ENCODE results near the gene GNAQ.

GNAQ gene

DNA sequence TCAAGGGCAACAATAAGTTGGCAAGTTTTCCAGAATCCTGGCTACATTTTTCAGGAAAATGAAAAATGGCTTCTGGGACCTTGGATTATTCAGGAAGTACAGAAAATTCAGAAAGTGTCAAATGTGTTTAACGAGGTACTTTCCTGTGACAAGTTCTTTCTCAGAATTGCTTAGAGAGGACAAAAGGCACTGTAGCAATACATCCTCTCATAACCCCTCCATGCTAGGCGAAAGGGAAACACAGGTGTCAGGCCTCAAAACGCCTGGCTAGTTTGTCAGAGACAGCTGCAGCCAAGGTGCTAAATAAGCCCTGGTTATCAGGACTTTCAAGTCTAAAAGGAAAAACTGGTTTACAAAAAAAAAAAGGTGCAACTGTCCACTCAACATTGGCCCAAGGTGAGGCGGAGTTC is 115.2 kb downstream of the GNAQ start:
- no peak overlapping the region for H3K4me3 ChIP-seq (ENCODE audit: low read depth, low read length)
- no peak for DNase-seq (ENCODE audit: low read depth)

- no peak overlapping the region for H3K4me3 ChIP-seq (ENCODE audit: low read depth, low read length)
- DNase-seq (ENCODE audit: low read depth) = no peak
Observed at GRCh38 chr9:77915744-77916143, 115.9 kb downstream of the GNAQ start.

DNA sequence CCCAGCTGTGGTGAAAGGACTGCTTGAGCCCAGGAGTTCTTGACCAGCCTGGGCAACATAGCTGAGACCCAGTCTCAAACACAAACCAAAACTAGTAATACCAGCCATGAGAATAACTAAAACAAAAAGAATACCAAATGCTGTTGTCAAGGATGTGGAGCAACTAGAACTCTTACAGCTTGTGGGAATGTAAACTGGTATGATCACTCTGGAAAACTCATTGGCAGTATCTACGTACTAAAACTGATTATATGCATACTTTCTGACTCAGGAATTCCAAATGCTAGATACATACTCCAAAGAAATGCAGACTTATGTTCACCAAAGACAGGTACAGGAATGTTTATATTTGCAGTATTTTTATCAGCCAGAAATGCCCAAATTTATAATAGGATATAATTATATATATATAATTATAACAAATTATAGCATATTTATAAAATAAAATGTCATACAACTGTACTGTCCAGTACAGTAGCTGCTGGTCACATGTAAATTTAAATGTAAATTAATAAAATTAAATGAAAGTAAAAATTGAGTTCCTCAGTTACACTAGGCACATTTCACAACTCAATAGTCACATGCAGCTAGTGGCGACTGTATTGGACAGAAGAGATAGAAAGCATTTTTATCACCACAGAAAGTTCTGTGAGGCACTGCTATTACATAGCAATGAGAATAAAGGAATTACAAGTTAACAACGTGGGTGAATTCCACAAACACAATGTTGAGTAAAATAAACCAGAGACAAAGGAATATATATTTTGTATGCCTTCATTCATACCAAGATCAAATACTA is 118.5 kb downstream of the GNAQ start:
- no peak overlapping the region for H3K4me3 ChIP-seq (ENCODE audit: low read depth, low read length)
- DNase-seq (ENCODE audit: low read depth) = no peak

DNA sequence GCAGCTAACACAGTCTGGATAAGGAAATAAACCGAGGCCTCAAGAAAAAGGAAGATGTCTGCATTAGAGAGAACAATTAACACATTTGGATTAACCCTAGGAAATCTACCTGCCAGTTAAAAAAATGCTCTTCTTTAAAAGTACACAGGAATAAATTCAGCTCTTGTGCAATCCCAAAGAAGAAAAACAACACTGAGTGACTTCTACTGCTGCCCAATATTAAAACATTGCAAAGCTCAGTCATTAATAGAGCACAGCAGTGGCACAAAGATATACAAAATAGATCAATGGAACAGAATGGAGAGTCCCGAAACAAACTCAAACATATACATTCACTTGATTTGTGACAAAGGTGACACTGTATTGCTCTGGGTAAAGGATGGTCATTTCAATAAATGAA is 119.7 kb downstream of the GNAQ start:
- DNase-seq (ENCODE audit: low read depth) = no peak
- no peak overlapping the region for H3K4me3 ChIP-seq (ENCODE audit: low read depth, low read length)

DNA sequence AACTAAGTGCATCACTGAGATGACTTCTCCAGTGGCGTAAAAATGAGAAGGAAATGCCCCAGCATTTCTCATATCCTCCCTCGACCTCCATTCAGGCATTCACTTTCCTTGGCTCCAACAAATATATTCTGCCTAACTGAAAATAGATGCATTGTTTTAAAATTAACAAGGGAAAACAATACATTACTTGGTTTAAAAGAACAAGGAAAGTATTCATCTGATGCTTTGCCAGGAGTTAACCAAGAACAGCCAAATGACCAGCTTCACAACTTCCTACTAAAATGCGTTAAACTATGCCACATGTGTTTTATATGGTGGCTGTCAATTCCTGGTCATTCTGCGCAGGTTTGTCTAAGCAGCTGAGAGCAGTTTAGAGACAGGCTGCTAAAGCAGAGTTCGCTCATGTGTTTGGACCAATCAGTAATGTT is 121.4 kb downstream of the GNAQ start:
- H3K4me3 ChIP-seq (ENCODE audit: low read depth, low read length) = no peak overlapping the region
- DNase-seq (ENCODE audit: low read depth) = no peak

DNA sequence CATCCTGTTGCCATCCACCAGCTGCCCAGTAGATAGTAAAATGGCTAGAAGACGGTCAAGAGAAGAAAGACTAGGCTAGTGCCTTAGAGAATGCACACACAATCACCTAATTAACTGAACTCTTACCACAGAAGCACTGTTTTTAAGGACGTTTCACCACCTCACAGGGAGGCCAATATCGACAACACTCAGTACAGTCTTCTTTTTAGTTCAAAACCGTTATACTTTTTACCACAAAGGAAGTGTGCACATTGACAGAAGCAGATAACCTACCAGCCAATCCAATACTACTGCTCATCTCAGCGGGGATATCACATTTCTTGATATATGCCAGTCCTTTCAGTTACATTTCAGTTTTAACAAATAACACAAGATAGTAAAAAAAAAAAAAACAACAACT is 122.3 kb downstream of the GNAQ start:
- no peak overlapping the region for H3K4me3 ChIP-seq (ENCODE audit: low read depth, low read length)
- DNase-seq (ENCODE audit: low read depth) = no peak

DNA sequence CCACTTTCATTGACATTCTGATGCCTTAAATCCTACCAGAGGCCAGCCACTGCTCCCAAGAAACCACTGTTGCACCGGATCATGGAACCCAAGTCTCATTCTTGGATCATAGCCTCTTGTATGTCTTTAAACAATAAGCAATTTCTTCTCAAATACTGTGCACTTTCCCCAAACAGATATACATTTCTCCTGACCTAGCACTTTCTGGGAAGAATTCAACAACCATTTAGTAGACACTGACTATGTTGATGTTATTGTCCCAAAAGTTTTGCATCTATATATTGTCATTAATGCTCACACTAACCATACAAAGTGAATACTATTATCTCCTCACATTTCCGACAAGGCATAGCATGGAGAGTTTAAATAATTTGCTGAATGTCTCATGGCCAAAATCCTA is 123.3 kb downstream of the GNAQ start:
- DNase-seq (ENCODE audit: low read depth) = no peak
- H3K4me3 ChIP-seq (ENCODE audit: low read depth, low read length) = no peak overlapping the region

GRCh38 chr9:77907585-77907984 is 124.0 kb downstream of the GNAQ start:
- DNase-seq (ENCODE audit: low read depth) = no peak
- H3K4me3 ChIP-seq (ENCODE audit: low read depth, low read length) = no peak overlapping the region

GRCh38 chr9:77906991-77907390 is 124.6 kb downstream of the GNAQ start:
- DNase-seq (ENCODE audit: low read depth) = no peak
- H3K4me3 ChIP-seq (ENCODE audit: low read depth, low read length) = no peak overlapping the region

- no peak for DNase-seq (ENCODE audit: low read depth)
- H3K4me3 ChIP-seq (ENCODE audit: low read depth, low read length) = no peak overlapping the region
Observed at GRCh38 chr9:77903666-77904285, 127.8 kb downstream of the GNAQ start.

DNA sequence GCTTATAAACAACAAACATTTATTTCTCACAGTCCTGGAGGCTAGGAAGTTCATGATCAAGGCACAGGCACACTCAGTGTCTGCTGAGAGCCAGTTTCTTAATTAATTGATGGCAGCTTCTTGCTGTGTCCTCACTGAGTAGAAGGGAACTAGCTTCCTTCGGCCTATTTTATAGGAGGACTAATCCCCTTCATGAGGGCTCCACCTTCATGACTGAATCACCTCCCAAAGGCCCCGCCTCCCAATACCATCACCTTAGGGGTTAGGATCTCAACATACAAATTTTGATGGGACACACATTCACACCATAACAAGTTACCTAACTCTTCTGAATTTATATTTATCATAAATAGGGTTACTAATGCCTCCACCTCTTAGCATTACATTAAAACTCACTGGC is 129.8 kb downstream of the GNAQ start:
- DNase-seq (ENCODE audit: low read depth) = no peak
- no peak overlapping the region for H3K4me3 ChIP-seq (ENCODE audit: low read depth, low read length)

DNA sequence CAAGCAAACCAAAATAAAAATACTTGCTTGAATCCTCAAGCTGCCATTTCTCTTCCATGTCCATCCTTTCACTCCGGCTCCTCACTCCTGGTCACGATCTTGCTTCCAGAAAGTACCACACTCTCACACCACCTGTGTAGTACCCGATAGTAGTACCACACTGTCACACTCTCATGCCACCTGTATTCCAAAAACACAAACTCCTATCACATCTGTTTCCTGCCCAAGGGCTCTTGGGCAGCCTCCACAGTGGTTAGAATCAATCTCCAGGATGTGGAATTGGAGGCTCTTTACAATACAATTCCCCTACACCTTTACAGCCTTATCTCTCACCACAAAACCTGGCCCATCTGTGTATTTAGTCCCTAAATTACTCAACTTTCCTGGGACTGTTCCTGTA is 130.6 kb downstream of the GNAQ start:
- no peak overlapping the region for H3K4me3 ChIP-seq (ENCODE audit: low read depth, low read length)
- DNase-seq (ENCODE audit: low read depth) = no peak

- DNase-seq (ENCODE audit: low read depth) = peak; percentile 50
- H3K4me3 ChIP-seq (ENCODE audit: low read depth, low read length) = no peak overlapping the region
Observed at GRCh38 chr9:77899679-77900354, 131.8 kb downstream of the GNAQ start.

- DNase-seq (ENCODE audit: low read depth) = no peak
- no peak overlapping the region for H3K4me3 ChIP-seq (ENCODE audit: low read depth, low read length)
Observed at GRCh38 chr9:77898864-77899263, 132.7 kb downstream of the GNAQ start.

- DNase-seq (ENCODE audit: low read depth) = no peak
- no peak overlapping the region for H3K4me3 ChIP-seq (ENCODE audit: low read depth, low read length)
Observed at GRCh38 chr9:77896938-77897667, 134.5 kb downstream of the GNAQ start.

- no peak overlapping the region for H3K4me3 ChIP-seq (ENCODE audit: low read depth, low read length)
- no peak for DNase-seq (ENCODE audit: low read depth)
Observed at GRCh38 chr9:77896269-77896937, 135.2 kb downstream of the GNAQ start.

GRCh38 chr9:77893706-77894105 is 137.9 kb downstream of the GNAQ start:
- no peak for DNase-seq (ENCODE audit: low read depth)

GRCh38 chr9:77892955-77893514 is 138.6 kb downstream of the GNAQ start:
- no peak for DNase-seq (ENCODE audit: low read depth)
- no peak overlapping the region for H3K4me3 ChIP-seq (ENCODE audit: low read depth, low read length)

More at GRCh38 chr9:77893706-77894105, 137.9 kb downstream of the GNAQ start:
- no peak overlapping the region for H3K4me3 ChIP-seq (ENCODE audit: low read depth, low read length)

DNA sequence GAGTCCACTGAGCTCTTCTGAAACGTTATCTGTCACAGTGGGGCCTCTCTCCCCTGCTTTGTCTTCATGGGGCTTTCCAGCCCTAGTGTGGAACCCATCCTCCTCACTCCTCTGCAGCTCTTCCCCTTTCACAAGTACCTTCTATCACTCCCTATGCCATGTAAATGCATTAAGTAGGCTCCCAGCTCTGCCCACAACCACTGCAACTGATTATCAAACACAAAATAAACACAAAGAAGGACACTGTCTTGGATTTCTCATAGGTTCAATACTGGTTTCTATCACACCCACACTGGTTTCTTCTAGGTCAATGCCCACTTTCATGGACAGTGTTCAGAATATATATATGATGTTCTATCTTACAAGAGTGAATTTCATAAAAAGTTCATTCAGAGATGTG is 139.4 kb downstream of the GNAQ start:
- no peak overlapping the region for H3K4me3 ChIP-seq (ENCODE audit: low read depth, low read length)
- DNase-seq (ENCODE audit: low read depth) = no peak

Measured in skeletal muscle cell (primary cell).